ENCODE data around the gene LRR1.

LRR1 gene

GRCh38 chr14:49598189-49598484, 603 bp upstream of the LRR1 start:
- H3K4me3 ChIP-seq (ENCODE audit: low read length): peak overlapping the region; percentile 85
- H3K27ac ChIP-seq (ENCODE audit: low read length): peak overlapping the region; percentile 88
- H3K27me3 ChIP-seq (ENCODE audit: low read depth, low read length): no peaks in the 10 kb centered on the region
- no peaks in the 10 kb centered on the region for H4K20me1 ChIP-seq (ENCODE audit: insufficient read depth, low read length)
- H3K79me2 ChIP-seq (ENCODE audit: low read length): peaks cover 58% of the 10 kb centered on the region
- peak overlapping the region; percentile 75 for H3K4me2 ChIP-seq (ENCODE audit: low read length)
- 0 out of 2 replicates have a peak overlapping the region, but pooled peaks have one; percentile 58 for H2AFZ ChIP-seq (ENCODE audit: low read depth, low read length)
- peaks cover 30% of the 10 kb centered on the region for H3K4me1 ChIP-seq (ENCODE audit: low read length)
- H3K9ac ChIP-seq (ENCODE audit: low read length): peak overlapping the region; percentile 92
- TF ChIP-seq CTCF (IDR thresholded peaks at IDR 0.05; ENCODE audit: low read depth, low read length): no peak
- TF ChIP-seq EZH2phosphoT487 (IDR thresholded peaks at IDR 0.05; ENCODE audit: low read depth): no peak
- no peaks in the 10 kb centered on the region for H3K9me3 ChIP-seq (ENCODE audit: insufficient read depth, low read length)
- peaks cover 12% of the 10 kb centered on the region for H3K36me3 ChIP-seq (replicated peaks; ENCODE audit: low read depth, low read length)

GRCh38 chr14:49607583-49607982, 8.8 kb downstream of the LRR1 start:
- Histone ChIP-seq H3K4me2 (ENCODE audit: low read length) (no peak overlapping the region), H3K4me1 (ENCODE audit: low read length) (no peaks in the 10 kb centered on the region), H3K27me3 (ENCODE audit: low read depth, low read length) (no peaks in the 10 kb centered on the region), H3K79me2 (ENCODE audit: low read length) (peaks cover 82% of the 10 kb centered on the region), H4K20me1 (ENCODE audit: insufficient read depth, low read length) (0 out of 2 replicates have a peak, but pooled peaks cover 3% of the 10 kb centered on the region), H3K9me3 (ENCODE audit: insufficient read depth, low read length) (no peaks in the 10 kb centered on the region), H3K4me3 (ENCODE audit: low read length) (no peak overlapping the region), H3K27ac (ENCODE audit: low read length) (no peak overlapping the region), H3K9ac (ENCODE audit: low read length) (no peak overlapping the region), H2AFZ (ENCODE audit: low read depth, low read length) (no peak overlapping the region), H3K36me3 (replicated peaks; ENCODE audit: low read depth, low read length) (peaks cover 45% of the 10 kb centered on the region)
- TF ChIP-seq CTCF (IDR thresholded peaks at IDR 0.05; ENCODE audit: low read depth, low read length): no peak
- TF ChIP-seq EZH2phosphoT487 (IDR thresholded peaks at IDR 0.05; ENCODE audit: low read depth): no peak

- Histone ChIP-seq H2AFZ (ENCODE audit: low read depth, low read length) (no peak overlapping the region), H3K27ac (ENCODE audit: low read length) (no peak overlapping the region), H3K4me2 (ENCODE audit: low read length) (no peak overlapping the region), H3K4me1 (ENCODE audit: low read length) (no peaks in the 10 kb centered on the region), H4K20me1 (ENCODE audit: insufficient read depth, low read length) (0 out of 2 replicates have a peak, but pooled peaks cover 3% of the 10 kb centered on the region), H3K4me3 (ENCODE audit: low read length) (no peak overlapping the region), H3K27me3 (ENCODE audit: low read depth, low read length) (no peaks in the 10 kb centered on the region), H3K9ac (ENCODE audit: low read length) (no peak overlapping the region), H3K9me3 (ENCODE audit: insufficient read depth, low read length) (no peaks in the 10 kb centered on the region), H3K79me2 (ENCODE audit: low read length) (peaks cover 84% of the 10 kb centered on the region), H3K36me3 (replicated peaks; ENCODE audit: low read depth, low read length) (peaks cover 48% of the 10 kb centered on the region)
- TF ChIP-seq CTCF (IDR thresholded peaks at IDR 0.05; ENCODE audit: low read depth, low read length) (no peak), EZH2phosphoT487 (IDR thresholded peaks at IDR 0.05; ENCODE audit: low read depth) (no peak)
Observed at GRCh38 chr14:49612251-49612650, 13.5 kb downstream of the LRR1 start.

- Histone ChIP-seq H2AFZ (ENCODE audit: low read depth, low read length) (no peak overlapping the region), H3K4me1 (ENCODE audit: low read length) (no peaks in the 10 kb centered on the region), H3K4me3 (ENCODE audit: low read length) (no peak overlapping the region), H3K79me2 (ENCODE audit: low read length) (peaks cover 84% of the 10 kb centered on the region), H3K9me3 (ENCODE audit: insufficient read depth, low read length) (no peaks in the 10 kb centered on the region), H3K27ac (ENCODE audit: low read length) (no peak overlapping the region), H3K4me2 (ENCODE audit: low read length) (no peak overlapping the region), H3K36me3 (replicated peaks; ENCODE audit: low read depth, low read length) (peaks cover 47% of the 10 kb centered on the region), H3K27me3 (ENCODE audit: low read depth, low read length) (no peaks in the 10 kb centered on the region), H3K9ac (ENCODE audit: low read length) (no peak overlapping the region), H4K20me1 (ENCODE audit: insufficient read depth, low read length) (peaks cover 7% of the 10 kb centered on the region; the same call in 1 of the 2 replicates)
- no peak for TF ChIP-seq CTCF (IDR thresholded peaks at IDR 0.05; ENCODE audit: low read depth, low read length)
- no peak for TF ChIP-seq EZH2phosphoT487 (IDR thresholded peaks at IDR 0.05; ENCODE audit: low read depth)
Observed at GRCh38 chr14:49612671-49613070, 13.9 kb downstream of the LRR1 start.
